H1 (cell line): Measurements from ENCODE around the gene GABRQ. TPM values are rescaled to one million over a fixed set of nuclear protein-coding genes. Genes with fewer than 3 reads are reported as not detected.

ENCODE experiments used
- ASH2L ChIP-seq: fragments of 200-600, 300-600 bp; sonication (generic); IDR thresholded peaks from one replicate; pipeline ENCODE4 v1.7.1; 2017; ENCODE audit warnings: low read length
- ATF3 ChIP-seq: IDR thresholded peaks from 2 replicates; pipeline ENCODE4 v1.6.1; 2011; ENCODE audit warnings: low read depth, mild to moderate bottlenecking, low read length; ENCODE audit not compliant: insufficient read depth
- CHD7 ChIP-seq: fragments of 300-600 bp; sonication (generic); IDR thresholded peaks from 2 replicates; pipeline ENCODE4 v1.7.1; 2012; ENCODE audit warnings: low read length, moderate library complexity, mild to moderate bottlenecking, inconsistent platforms; ENCODE audit not compliant: insufficient replicate concordance
- HDAC6 ChIP-seq: IDR thresholded peaks from one replicate; pipeline ENCODE4 v1.7.1; 2012; ENCODE audit warnings: low read depth, mild to moderate bottlenecking, inconsistent platforms, low read length, moderate library complexity
- POLR2AphosphoS5 ChIP-seq: IDR thresholded peaks from 2 replicates; pipeline ENCODE4 v1.6.1; 2011; ENCODE audit warnings: low read depth, low read length
- SIRT6 ChIP-seq: IDR thresholded peaks from one replicate; pipeline ENCODE4 v1.7.1; 2012; ENCODE audit warnings: low read length, inconsistent platforms
- SIX5 ChIP-seq: IDR thresholded peaks from 2 replicates; pipeline ENCODE4 v1.6.1; 2011; ENCODE audit warnings: mild to moderate bottlenecking, low read depth, low read length
- TCF12 ChIP-seq: IDR thresholded peaks from 2 replicates; pipeline ENCODE4 v1.6.1; 2011; ENCODE audit warnings: low read depth, mild to moderate bottlenecking, low read length
- TEAD4 ChIP-seq: IDR thresholded peaks from 2 replicates; pipeline ENCODE4 v1.6.1; 2012; ENCODE audit warnings: low read depth, low read length, inconsistent platforms, mixed read lengths
- ZNF274 ChIP-seq: IDR thresholded peaks from 2 replicates; pipeline ENCODE4 v1.7.0; 2012; ENCODE audit warnings: low read length, borderline replicate concordance; ENCODE audit errors: extremely low read depth
- polyA plus RNA-seq, 7 experiments: library from polyadenylated mRNA; depleted of rRNA in 3 of 7; stranded (reverse) in 5 of 7; unstranded in 2 of 7; fragments of >200 nt in 5 of 7; fragments of 200-250 nt in 2 of 7; gene quantifications; 1 replicate in 5 of 7; 2 replicates in 1 of 7; 4 replicates in 1 of 7; pipeline versions ENCODE4 v1.2.1 to v1.2.3, GENCODE V29; 2011 to 2013; ENCODE audit warnings: missing spikeins in 2 of 7, mixed read lengths in 2 of 7
- total RNA-seq: library from RNA; stranded (reverse); fragmentation: NEBNext Ultra II Directional; extraction: Animal tissue kit (Norgen Biotek cat#: 25700); gene quantifications from 2 replicates; pipeline ENCODE4 v1.2.1, GENCODE V29; 2021

GABRQ gene
- total and polyA plus RNA-seq, 2 of the 8 experiments (the other 6 are each of a cell fraction or from before 2014, with no cell fraction given), result 6.3 to 9.6 TPM

GRCh38 chrX:152600853-152601633, 36.7 kb upstream of the GABRQ start (continued):
- TF ChIP-seq CHD7 (no peak), TEAD4 (no peak), ZNF274 (no peak), SIRT6 (no peak), SIX5 (no peak), TCF12 (no peak), POLR2AphosphoS5 (no peak), ASH2L (no peak), ATF3 (no peak), HDAC6 (no peak)
